HG03139 (cell line): ENCODE data around the gene TMEM252.

ENCODE experiments used
- ATAC-seq: cut with Tn5 transposase; IDR thresholded peaks from one replicate; pipeline ENCODE4 v1.9.1; 2021; ENCODE audit not compliant: unreplicated experiment

TMEM252 gene

DNA sequence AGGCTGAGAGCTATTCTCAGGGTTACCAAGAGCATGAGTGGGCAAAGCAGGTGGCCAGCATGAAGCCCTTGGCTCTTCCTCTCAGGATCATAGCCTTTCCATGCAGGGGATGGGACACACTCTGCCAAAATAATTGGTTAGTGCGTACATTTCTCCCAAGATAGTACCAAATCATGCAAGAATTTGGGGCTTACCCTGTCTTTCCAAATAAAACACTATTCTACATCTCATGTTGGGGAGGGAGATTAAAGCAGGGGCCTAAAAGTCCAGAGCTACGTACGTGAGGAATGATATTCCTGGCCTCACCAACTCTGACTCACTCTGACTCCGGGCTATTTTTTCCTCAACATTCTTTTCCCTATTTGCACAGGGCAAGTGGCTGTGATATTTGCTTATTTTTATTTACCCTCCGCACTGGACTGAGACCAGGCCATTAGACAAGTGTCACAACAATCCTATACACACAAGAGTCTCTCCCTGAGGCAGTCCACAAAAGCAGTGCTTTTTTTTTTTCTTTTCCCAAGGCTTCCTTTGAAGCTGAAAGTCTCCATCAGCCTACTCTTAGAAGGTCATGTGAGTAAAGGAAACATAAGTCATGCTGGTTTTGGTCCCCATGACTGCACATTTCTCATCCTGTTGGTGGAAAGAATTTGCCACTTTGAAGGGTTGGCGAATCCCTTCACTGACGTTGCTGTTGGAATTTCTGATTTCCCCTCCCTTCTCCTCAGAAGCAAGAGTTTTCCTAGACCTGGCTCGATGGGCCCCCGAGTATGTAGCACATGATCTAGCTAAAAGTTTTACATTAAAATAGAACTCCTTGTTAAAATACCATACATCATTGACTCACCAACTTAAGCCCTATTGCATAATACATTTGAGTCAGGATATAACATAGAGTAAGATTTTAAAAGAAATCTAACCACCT, 40.0 kb downstream of the TMEM252 start:
- no peak for ATAC-seq

DNA sequence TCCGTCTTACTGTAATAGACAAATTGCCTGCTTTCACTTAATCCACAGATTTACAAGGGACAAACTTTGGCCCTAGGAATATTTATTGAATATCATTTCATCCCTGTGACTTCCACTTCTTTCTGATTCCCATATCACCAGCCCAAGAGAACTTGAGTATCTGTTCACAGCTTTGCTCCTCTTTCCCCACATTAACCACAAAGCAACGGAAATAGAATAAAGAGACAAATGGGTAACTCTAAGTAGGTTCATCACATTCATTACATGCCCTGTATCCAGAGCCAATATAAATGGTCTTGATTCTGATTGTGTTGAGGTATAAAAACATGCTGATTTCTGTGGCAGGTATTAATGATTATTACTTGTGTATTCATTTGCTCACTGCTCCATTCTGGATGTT, 41.9 kb downstream of the TMEM252 start:
- no peak for ATAC-seq

DNA sequence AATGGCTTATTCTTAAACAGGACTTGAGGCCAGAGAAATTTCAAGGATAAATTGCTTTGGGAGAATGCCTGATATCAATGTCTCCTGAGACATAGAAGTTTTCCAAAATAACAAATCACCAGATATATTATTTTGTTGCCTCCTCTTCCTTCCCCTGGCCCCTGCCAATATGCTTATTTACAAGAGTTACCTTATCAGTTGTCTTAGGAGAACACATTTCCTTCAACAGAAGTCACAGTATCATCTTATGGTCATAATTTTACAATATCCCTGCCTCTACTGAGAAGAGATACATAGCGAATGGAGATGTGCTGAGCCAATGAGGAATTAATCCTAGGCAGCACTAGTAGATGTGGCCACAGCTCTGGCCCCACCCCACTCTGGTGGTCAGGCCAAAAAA, 43.1 kb downstream of the TMEM252 start:
- ATAC-seq, result no peak

GRCh38 chr9:68496356-68496755, 44.3 kb downstream of the TMEM252 start:
- ATAC-seq, result no peak

DNA sequence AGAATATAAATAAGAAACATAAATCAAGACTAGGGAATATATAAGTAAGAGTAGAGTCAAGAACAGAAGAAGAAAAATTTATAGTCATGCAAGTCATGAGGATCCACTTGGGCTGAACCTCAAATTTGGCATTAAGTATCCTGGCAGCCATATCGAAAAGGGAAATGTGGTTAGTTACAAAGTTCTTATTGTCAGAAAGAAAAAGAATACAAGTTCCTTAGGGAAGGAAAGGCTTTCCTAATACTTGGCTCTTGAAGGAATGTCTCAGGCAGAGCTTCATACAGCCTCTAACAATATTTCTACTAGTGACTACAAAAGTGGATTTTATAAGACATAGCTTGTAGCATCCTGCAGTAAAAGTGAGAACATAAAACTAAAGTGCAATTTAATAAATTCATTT, 45.4 kb downstream of the TMEM252 start:
- ATAC-seq, result no peak

DNA sequence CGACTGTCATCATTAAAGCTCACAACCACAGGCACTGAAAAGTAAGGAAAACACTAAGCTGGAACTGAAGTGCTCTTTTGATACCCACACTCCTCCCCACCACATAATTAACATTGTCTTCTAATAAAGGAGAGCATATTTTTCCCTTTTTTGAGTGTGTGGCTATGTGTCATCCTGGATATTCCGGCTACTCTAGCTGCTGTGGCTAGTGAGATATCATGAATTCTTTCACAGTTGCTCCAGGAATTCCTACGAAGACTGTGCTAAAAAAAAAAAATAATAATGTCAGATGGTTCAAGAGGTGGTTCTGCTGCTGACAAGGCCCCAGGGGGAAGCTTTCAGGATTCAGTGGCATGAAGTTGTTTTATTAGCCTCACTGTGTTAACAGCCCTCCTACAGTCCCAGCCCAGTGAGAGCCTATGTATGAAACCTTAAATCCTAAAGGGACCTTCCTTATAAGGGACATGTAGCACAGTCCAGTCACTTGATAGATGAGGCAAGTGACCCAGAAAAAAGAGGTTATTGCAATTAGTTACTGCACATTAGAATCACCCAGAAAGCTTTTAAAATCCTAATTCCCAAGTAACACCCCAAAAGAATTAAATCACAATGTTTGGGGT, 46.6 kb downstream of the TMEM252 start:
- no peak for ATAC-seq

DNA sequence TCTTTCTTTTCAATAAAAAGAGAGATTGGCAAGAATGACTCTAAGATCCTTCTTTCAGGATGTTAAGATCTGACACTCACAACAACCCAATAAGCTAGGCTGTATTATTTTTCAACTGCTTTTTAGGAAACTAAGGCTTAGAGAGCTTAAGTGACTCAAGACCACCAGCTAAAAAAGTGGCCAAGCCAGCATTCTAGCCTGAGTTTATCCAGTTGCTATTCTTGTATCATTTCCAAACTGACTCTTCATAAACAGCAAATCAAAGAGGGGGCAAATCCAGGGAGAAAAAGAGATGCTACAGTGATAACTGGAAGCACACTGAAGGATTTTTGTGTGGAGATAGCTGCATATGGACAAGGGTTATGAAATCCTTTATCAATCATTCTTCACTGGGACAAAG, 47.1 kb downstream of the TMEM252 start:
- ATAC-seq, result no peak

DNA sequence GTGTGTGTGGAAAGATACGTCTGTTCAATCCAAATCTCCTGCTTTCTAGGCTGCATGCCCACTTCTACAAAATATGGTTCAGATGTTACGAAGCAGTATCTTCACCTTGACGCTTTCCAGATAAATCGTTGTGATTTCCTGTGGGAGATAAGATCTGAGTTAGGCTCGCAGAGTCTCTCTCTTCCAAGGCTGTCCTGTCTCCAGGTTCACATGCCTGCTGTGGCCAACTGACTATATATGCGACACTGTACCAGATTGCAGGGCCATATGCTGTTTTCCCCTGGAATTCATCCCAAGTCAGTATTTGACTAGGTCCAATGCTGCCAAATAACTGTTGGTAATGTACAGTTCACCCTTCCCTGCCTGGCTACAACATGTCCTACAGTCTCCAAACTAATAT, 47.9 kb downstream of the TMEM252 start:
- no peak for ATAC-seq

- no peak for ATAC-seq
Observed at GRCh38 chr9:68489646-68490045, 51.0 kb downstream of the TMEM252 start.

DNA sequence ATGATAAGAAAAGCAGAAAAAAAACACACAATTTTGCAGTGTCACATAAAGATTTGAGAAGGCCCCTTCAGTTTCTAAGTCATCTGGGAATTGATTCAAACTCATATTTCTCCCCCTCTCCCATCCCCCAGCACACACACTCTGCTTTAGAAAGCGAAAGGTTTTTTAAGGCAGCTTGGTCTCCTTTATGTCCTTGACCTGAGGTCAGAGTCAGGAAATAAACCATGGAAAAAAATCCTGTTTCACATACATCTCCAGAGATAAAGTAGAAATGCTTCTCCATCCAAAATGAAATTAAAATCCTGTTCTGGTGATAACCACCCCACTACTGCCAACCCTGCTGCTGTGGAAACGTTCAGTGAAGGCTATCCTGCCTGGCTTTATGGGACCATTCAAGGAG, 52.6 kb downstream of the TMEM252 start:
- no peak for ATAC-seq
